IPS-18c (cell line): ENCODE results near the gene LILRA6.
"Not testable (repeated sequence)": the region's sequence is repeated elsewhere in the genome, so short reads cannot be mapped to it uniquely, and the experiment has no call there.

Source experiments
- H3K4me3 ChIP-seq: 2 replicates; pipeline ENCODE4 v1.7.0; 2013; ENCODE audit warnings: low read depth, mild to moderate bottlenecking, low read length, moderate library complexity; ENCODE audit not compliant: insufficient read depth
- H3K9me3 ChIP-seq: one replicate; pipeline ENCODE4 v1.6.1; 2013; ENCODE audit warnings: mild to moderate bottlenecking, low read length, moderate library complexity; ENCODE audit not compliant: control insufficient read depth, insufficient read depth

The LILRA6 gene

GRCh38 chr19:54218960-54219661 lies 23.5 kb downstream of the LILRA6 start:
- Histone ChIP-seq H3K9me3 (no peaks in the 10 kb centered on the region), H3K4me3 (no peak overlapping the region)

GRCh38 chr19:54218259-54218658 lies 24.3 kb downstream of the LILRA6 start:
- Histone ChIP-seq H3K4me3 (no peak overlapping the region), H3K9me3 (no peaks in the 10 kb centered on the region)

- not testable (repeated sequence) for H3K9me3 ChIP-seq, H3K4me3 ChIP-seq
Measured at GRCh38 chr19:54217517-54218247, 24.9 kb downstream of the LILRA6 start.

GRCh38 chr19:54216869-54217268 lies 25.7 kb downstream of the LILRA6 start:
- Histone ChIP-seq H3K9me3 (no peaks in the 10 kb centered on the region), H3K4me3 (no peak overlapping the region)

- not testable (repeated sequence) for H3K4me3 ChIP-seq, H3K9me3 ChIP-seq
Measured at GRCh38 chr19:54214734-54215133, 27.9 kb downstream of the LILRA6 start.

GRCh38 chr19:54214217-54214616 lies 28.4 kb downstream of the LILRA6 start:
- H3K4me3 ChIP-seq, H3K9me3 ChIP-seq: not testable (repeated sequence)

GRCh38 chr19:54211235-54211634 lies 31.4 kb downstream of the LILRA6 start:
- H3K9me3 ChIP-seq, result no peaks in the 10 kb centered on the region
- H3K4me3 ChIP-seq, result no peak overlapping the region

GRCh38 chr19:54209811-54210494 lies 32.6 kb downstream of the LILRA6 start:
- H3K4me3 ChIP-seq, result no peak overlapping the region

GRCh38 chr19:54209058-54209810 lies 33.4 kb downstream of the LILRA6 start:
- no peak overlapping the region for H3K4me3 ChIP-seq
- H3K9me3 ChIP-seq, result no peaks in the 10 kb centered on the region

More at GRCh38 chr19:54209811-54210494, 32.6 kb downstream of the LILRA6 start:
- no peaks in the 10 kb centered on the region for H3K9me3 ChIP-seq

- Histone ChIP-seq H3K4me3 (no peak overlapping the region), H3K9me3 (no peaks in the 10 kb centered on the region)
Measured at GRCh38 chr19:54208784-54209057, 33.9 kb downstream of the LILRA6 start.

- H3K4me3 ChIP-seq, result no peak overlapping the region
- no peaks in the 10 kb centered on the region for H3K9me3 ChIP-seq
Measured at GRCh38 chr19:54207983-54208783, 34.4 kb downstream of the LILRA6 start.

- Histone ChIP-seq H3K9me3 (no peaks in the 10 kb centered on the region), H3K4me3 (no peak overlapping the region)
Measured at GRCh38 chr19:54207676-54207982, 35.0 kb downstream of the LILRA6 start.

- H3K9me3 ChIP-seq, H3K4me3 ChIP-seq: not testable (repeated sequence)
Measured at GRCh38 chr19:54207193-54207592, 35.4 kb downstream of the LILRA6 start.

- Histone ChIP-seq H3K9me3 (no peaks in the 10 kb centered on the region), H3K4me3 (no peak overlapping the region)
Measured at GRCh38 chr19:54206831-54207177, 35.8 kb downstream of the LILRA6 start.

GRCh38 chr19:54206030-54206830 lies 36.4 kb downstream of the LILRA6 start:
- no peaks in the 10 kb centered on the region for H3K9me3 ChIP-seq

GRCh38 chr19:54204767-54205468 lies 37.7 kb downstream of the LILRA6 start:
- no peak overlapping the region for H3K4me3 ChIP-seq
- no peaks in the 10 kb centered on the region for H3K9me3 ChIP-seq

More at GRCh38 chr19:54206030-54206830, 36.4 kb downstream of the LILRA6 start:
- no peak overlapping the region for H3K4me3 ChIP-seq
